ENCODE data around the gene PARN. TPM values are rescaled to one million over a fixed set of nuclear protein-coding genes. Genes with fewer than 3 reads are reported as not detected.

Gene PARN
- polyA plus RNA-seq, 3 donors = 18.4 to 24.4 (median 19.1) TPM

DNA sequence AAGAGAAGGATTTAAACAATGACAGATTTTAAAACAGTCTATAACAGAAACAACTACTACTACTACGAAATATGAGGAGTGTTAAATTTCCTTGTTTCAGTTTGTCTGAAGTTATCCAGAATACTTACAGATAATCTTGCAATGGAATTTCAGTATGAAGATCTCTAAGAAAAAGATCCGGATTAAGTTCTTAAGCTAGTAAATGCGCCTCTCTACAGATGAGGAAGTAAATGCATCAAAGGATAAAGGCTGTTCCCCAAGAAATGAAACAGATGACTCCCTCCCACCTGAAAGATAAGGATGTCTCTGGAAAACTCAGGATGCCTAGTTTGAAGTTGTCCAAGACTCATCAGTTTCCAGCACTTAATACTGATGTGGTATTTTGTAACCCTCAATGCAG is 105.1 kb downstream of the PARN start:
- no peaks in the 10 kb centered on the region for H3K79me2 ChIP-seq (ENCODE audit: insufficient read depth, low read length)
- H2AFZ ChIP-seq (ENCODE audit: insufficient read depth, low read depth, low read length, poor library complexity, severe bottlenecking) = no peak overlapping the region
- H3K4me2 ChIP-seq (replicated peaks; ENCODE audit: extremely low read depth, low read length, poor library complexity, severe bottlenecking) = no peak overlapping the region
- H3K27me3 ChIP-seq (ENCODE audit: control insufficient read depth in 2 of 2, insufficient read depth in 2 of 2, low read length in 2 of 2) = no peaks in the 10 kb centered on the region
- no peak overlapping the region for H3K4me3 Mint-ChIP-seq
- no peak overlapping the region for H3K9ac ChIP-seq (ENCODE audit: insufficient read depth, low read length, poor library complexity, severe bottlenecking)
- DNase-seq = no peak
- H3K27ac Mint-ChIP-seq = no peak overlapping the region
- H3K4me3 ChIP-seq (replicated peaks in 1 of 3; ENCODE audit: low read depth in 2 of 3, low read length in 3 of 3) = no peak overlapping the region
- H3K9me3 Mint-ChIP-seq = no peaks in the 10 kb centered on the region
- no peaks in the 10 kb centered on the region for H3K9me3 ChIP-seq (replicated peaks in 1 of 2; ENCODE audit: control insufficient read depth in 1 of 2, insufficient read depth in 1 of 2, low read length in 2 of 2)
- H3K4me1 ChIP-seq (ENCODE audit: control insufficient read depth in 1 of 2, insufficient read depth in 2 of 2, low read length in 2 of 2) = peaks cover 4% of the 10 kb centered on the region in 2 donors
- H3K36me3 Mint-ChIP-seq = peaks cover 6 to 12% of the 10 kb centered on the region in 2 donors
- H3K27ac ChIP-seq (ENCODE audit: low read depth in 1 of 2, low read length in 2 of 2) = no peak overlapping the region
- peaks cover 0 to 6% of the 10 kb centered on the region in 2 donors for H3K36me3 ChIP-seq (replicated peaks in 1 of 2; ENCODE audit: control insufficient read depth in 1 of 2, insufficient read depth in 2 of 2, low read length in 2 of 2)
- peaks cover 5% of the 10 kb centered on the region for H4K20me1 ChIP-seq (ENCODE audit: insufficient read depth, low read length)
- no CpG with 5 or more reads among the region's 3 CpGs for WGBS (ENCODE audit: insufficient coverage)
- H3K4me1 Mint-ChIP-seq = peaks cover 7% of the 10 kb centered on the region
- TF ChIP-seq, protein P1, sequence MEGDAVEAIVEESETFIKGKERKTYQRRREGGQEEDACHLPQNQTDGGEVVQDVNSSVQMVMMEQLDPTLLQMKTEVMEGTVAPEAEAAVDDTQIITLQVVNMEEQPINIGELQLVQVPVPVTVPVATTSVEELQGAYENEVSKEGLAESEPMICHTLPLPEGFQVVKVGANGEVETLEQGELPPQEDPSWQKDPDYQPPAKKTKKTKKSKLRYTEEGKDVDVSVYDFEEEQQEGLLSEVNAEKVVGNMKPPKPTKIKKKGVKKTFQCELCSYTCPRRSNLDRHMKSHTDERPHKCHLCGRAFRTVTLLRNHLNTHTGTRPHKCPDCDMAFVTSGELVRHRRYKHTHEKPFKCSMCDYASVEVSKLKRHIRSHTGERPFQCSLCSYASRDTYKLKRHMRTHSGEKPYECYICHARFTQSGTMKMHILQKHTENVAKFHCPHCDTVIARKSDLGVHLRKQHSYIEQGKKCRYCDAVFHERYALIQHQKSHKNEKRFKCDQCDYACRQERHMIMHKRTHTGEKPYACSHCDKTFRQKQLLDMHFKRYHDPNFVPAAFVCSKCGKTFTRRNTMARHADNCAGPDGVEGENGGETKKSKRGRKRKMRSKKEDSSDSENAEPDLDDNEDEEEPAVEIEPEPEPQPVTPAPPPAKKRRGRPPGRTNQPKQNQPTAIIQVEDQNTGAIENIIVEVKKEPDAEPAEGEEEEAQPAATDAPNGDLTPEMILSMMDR (IDR thresholded peaks at IDR 0.05) = no peak
- H3K27me3 Mint-ChIP-seq (ENCODE audit: low read depth in 3 of 3) = no peaks in the 10 kb centered on the region
- intact Hi-C loops (cut with micrococcal nuclease) = loop anchor here (5.0 kb wide), 2 partner anchors 223 to 603 kb away; partner anchors contain the start of gene ERCC4 (in 1 of the 2)

DNA sequence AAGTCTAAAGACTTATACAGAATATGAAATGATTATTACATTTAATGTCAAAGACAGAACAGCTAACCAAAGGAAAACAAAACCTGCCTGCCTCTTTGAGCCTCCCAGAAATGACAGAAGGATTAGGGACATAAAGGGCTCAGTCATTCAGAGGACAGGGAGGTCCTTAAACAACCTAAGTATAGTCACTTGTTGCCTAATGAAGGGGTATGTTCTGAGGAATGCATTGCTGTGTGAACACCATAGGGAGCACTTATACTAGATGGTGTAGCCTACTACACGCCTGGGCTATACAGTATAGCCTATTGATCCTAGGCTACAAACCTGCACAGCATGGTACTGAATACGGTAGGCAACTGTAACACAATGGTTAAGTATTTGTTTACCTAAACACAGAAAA is 106.4 kb downstream of the PARN start:
- no peak overlapping the region for H3K27ac ChIP-seq (ENCODE audit: low read depth in 1 of 2, low read length in 2 of 2)
- H4K20me1 ChIP-seq (ENCODE audit: insufficient read depth, low read length) = peaks cover under 1% of the 10 kb centered on the region
- WGBS (ENCODE audit: insufficient coverage) = 100% methylated on average over 1 of the region's 2 CpGs
- TF ChIP-seq, protein P1 (IDR thresholded peaks at IDR 0.05) = no peak
- no peaks in the 10 kb centered on the region for H3K36me3 ChIP-seq (replicated peaks in 1 of 2; ENCODE audit: control insufficient read depth in 1 of 2, insufficient read depth in 2 of 2, low read length in 2 of 2)
- H3K27ac Mint-ChIP-seq = no peak overlapping the region
- no peak for DNase-seq
- H3K9ac ChIP-seq (ENCODE audit: insufficient read depth, low read length, poor library complexity, severe bottlenecking) = no peak overlapping the region
- no peaks in the 10 kb centered on the region for H3K27me3 Mint-ChIP-seq (ENCODE audit: low read depth in 3 of 3)
- no peaks in the 10 kb centered on the region for H3K27me3 ChIP-seq (ENCODE audit: control insufficient read depth in 2 of 2, insufficient read depth in 2 of 2, low read length in 2 of 2)
- intact Hi-C loops (cut with micrococcal nuclease) = no loop called here
- no peak overlapping the region for H3K4me3 Mint-ChIP-seq
- H3K4me1 Mint-ChIP-seq = peaks cover 2% of the 10 kb centered on the region
- H3K4me3 ChIP-seq (replicated peaks in 1 of 3; ENCODE audit: low read depth in 2 of 3, low read length in 3 of 3) = no peak overlapping the region
- no peaks in the 10 kb centered on the region for H3K4me1 ChIP-seq (ENCODE audit: control insufficient read depth in 1 of 2, insufficient read depth in 2 of 2, low read length in 2 of 2)
- H2AFZ ChIP-seq (ENCODE audit: insufficient read depth, low read depth, low read length, poor library complexity, severe bottlenecking) = no peak overlapping the region
- H3K9me3 Mint-ChIP-seq = no peaks in the 10 kb centered on the region
- no peaks in the 10 kb centered on the region for H3K79me2 ChIP-seq (ENCODE audit: insufficient read depth, low read length)
- no peak overlapping the region for H3K4me2 ChIP-seq (replicated peaks; ENCODE audit: extremely low read depth, low read length, poor library complexity, severe bottlenecking)
- peaks cover 0 to 7% of the 10 kb centered on the region in 2 donors for H3K36me3 Mint-ChIP-seq
- no peaks in the 10 kb centered on the region for H3K9me3 ChIP-seq (replicated peaks in 1 of 2; ENCODE audit: control insufficient read depth in 1 of 2, insufficient read depth in 1 of 2, low read length in 2 of 2)

Data from CD14-positive monocyte (primary cell).